ENCODE results near the gene PCDHGB1.
"Not testable (repeated sequence)": the region's sequence is repeated elsewhere in the genome, so short reads cannot be mapped to it uniquely, and the experiment has no call there.

PCDHGB1 gene

GRCh38 chr5:141383345-141383744, 33.4 kb downstream of the PCDHGB1 start:
- DNase-seq (ENCODE audit: low spot score), result no peak

GRCh38 chr5:141384471-141385267, 34.8 kb downstream of the PCDHGB1 start:
- no peak for DNase-seq (ENCODE audit: low spot score)

DNA sequence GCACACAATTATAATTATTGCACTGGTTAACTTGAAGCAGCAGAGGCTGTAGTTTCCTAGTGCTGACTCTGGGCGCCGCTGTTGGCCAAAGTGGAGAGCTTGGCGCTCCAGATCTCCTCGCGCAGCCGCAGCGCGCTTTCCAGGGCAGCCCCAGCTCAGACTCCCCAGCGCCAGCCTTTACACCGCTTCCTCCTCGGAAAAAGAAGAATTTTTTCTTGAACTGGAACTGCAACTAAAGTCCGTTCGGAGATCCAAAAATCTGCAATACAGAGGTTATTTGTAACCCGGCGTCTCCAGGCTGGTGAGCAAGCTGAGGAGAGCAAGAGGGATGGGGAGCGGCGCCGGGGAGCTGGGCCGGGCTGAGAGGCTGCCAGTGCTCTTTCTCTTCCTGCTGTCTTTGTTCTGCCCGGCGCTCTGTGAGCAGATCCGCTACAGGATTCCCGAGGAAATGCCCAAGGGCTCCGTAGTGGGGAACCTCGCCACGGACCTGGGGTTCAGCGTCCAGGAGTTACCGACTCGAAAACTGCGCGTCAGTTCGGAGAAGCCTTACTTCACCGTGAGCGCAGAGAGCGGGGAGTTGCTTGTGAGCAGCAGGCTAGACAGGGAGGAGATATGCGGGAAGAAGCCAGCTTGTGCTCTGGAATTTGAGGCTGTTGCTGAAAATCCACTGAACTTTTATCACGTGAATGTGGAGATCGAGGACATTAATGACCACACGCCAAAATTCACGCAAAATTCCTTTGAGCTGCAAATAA, 37.8 kb downstream of the PCDHGB1 start, which contains the start of gene PCDHGB4:
PCDHGB4 (plus strand) TSS at position 142 of the 755 bp plus-strand sequence; CDS start at position 329, 187 bp downstream.
- peak; percentile 62 for DNase-seq (ENCODE audit: low spot score)

- DNase-seq (ENCODE audit: low spot score), result no peak
Observed at GRCh38 chr5:141388661-141389060, 38.8 kb downstream of the PCDHGB1 start.

GRCh38 chr5:141389153-141390042, 39.5 kb downstream of the PCDHGB1 start:
- DNase-seq (ENCODE audit: low spot score), result no peak

GRCh38 chr5:141392429-141393198, 42.7 kb downstream of the PCDHGB1 start, which contains the start of gene PCDHGA8:
TSS of gene PCDHGA8 (plus strand) at chr5:141392633. CDS start at chr5:141392814, 181 bp downstream.
- no peak for DNase-seq (ENCODE audit: low spot score)

GRCh38 chr5:141393267-141393666, 43.4 kb downstream of the PCDHGB1 start:
- DNase-seq (ENCODE audit: low spot score), result no peak

- not testable (repeated sequence) for DNase-seq (ENCODE audit: low spot score)
Observed at GRCh38 chr5:141394401-141395187, 44.7 kb downstream of the PCDHGB1 start.

- peak; percentile 46 for DNase-seq (ENCODE audit: low spot score)
Observed at GRCh38 chr5:141397756-141398551, 48.1 kb downstream of the PCDHGB1 start, which contains the start of gene PCDHGB5. TSS of gene PCDHGB5 (plus strand) at chr5:141397947. CDS start at chr5:141398128, 181 bp downstream.

DNA sequence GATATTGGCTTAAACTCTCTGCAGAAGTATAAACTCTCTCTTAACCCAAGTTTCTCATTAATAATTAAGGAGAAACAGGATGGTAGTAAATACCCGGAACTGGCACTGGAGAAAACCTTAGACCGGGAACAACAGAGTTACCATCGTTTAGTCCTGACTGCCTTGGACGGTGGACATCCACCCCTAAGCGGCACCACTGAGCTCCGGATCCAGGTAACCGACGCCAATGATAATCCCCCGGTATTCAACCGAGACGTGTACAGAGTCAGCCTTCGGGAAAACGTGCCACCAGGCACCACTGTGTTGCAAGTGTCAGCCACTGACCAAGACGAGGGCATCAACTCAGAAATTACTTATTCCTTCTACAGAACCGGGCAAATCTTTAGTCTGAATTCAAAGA, 48.7 kb downstream of the PCDHGB1 start:
- no peak for DNase-seq (ENCODE audit: low spot score)

- DNase-seq (ENCODE audit: low spot score), result no peak
Observed at GRCh38 chr5:141399555-141400258, 49.8 kb downstream of the PCDHGB1 start.

Data from AG20443 (cell line).